K562 (cell line): ENCODE results near the gene GVQW3.

ENCODE experiments used
- ARID2 ChIP-seq: fragments of 450-650 bp; IDR thresholded peaks from 2 replicates; pipeline ENCODE4 v1.6.1; 2017; ENCODE audit warnings: antibody characterized with exemption, mild to moderate bottlenecking
- ARNT ChIP-seq, 2 experiments: fragments of 450-650 bp; IDR thresholded peaks; 2 replicates each; pipeline ENCODE4 v1.6.1; 2016; ENCODE audit warnings: mild to moderate bottlenecking in 1 of 2
- CEBPB ChIP-seq: fragments of 450-650 bp; IDR thresholded peaks from 2 replicates; pipeline ENCODE4 v1.6.1; 2016; ENCODE audit warnings: missing genetic modification characterization, missing compliant biosample characterization
- MAZ ChIP-seq, 2 experiments: fragments of 450-650 bp in 1 of 2; sonication (generic) in 1 of 2; formaldehyde crosslinking; IDR thresholded peaks in 1 of 2; conservative IDR thresholded peaks in 1 of 2; 2 replicates each; pipeline versions ENCODE4 v1.4.0 to v1.5.0; 2020; ENCODE audit warnings: mild to moderate bottlenecking in 1 of 2, missing genetic modification reagents in 1 of 2
- MIER1 ChIP-seq: fragments of 450-650 bp; IDR thresholded peaks from 2 replicates; pipeline ENCODE4 v1.6.1; 2016; ENCODE audit warnings: antibody characterized with exemption, mild to moderate bottlenecking, low read depth
- TRIM28 ChIP-seq: fragments of 450-650 bp; IDR thresholded peaks from 2 replicates; pipeline ENCODE4 v1.6.1; 2017
- YY1 ChIP-seq, 3 experiments: IDR thresholded peaks; 2 replicates each; pipeline ENCODE4 v1.6.1; 2011; ENCODE audit warnings: low read length in 2 of 3, mild to moderate bottlenecking in 2 of 3, moderate library complexity in 2 of 3, borderline replicate concordance in 1 of 3, control low read depth in 1 of 3, low read depth in 1 of 3; ENCODE audit not compliant: insufficient read depth in 3 of 3, insufficient replicate concordance in 2 of 3, control insufficient read depth in 1 of 3, insufficient read length in 1 of 3; ENCODE audit errors: extremely low read depth in 1 of 3
- ZNF764 ChIP-seq: fragments of 250-450 bp; sonication (Bioruptor Pico); IDR thresholded peaks from 2 replicates; pipeline ENCODE4 v1.4.0; 2020; ENCODE audit warnings: low read depth, mild to moderate bottlenecking, moderate library complexity
- TF ChIP-seq, protein P1 (sequence below), 3 experiments: IDR thresholded peaks in 2 of 3; conservative IDR thresholded peaks in 1 of 3; 2 replicates each; pipeline ENCODE4 v1.5.1; 2011 to 2012; ENCODE audit warnings: low read length in 3 of 3, mild to moderate bottlenecking in 3 of 3, control low read depth in 2 of 3, improper control_type of control experiment in 1 of 3, inconsistent platforms in 1 of 3, low read depth in 1 of 3, mixed read lengths in 1 of 3, moderate library complexity in 1 of 3; ENCODE audit not compliant: insufficient read depth in 2 of 3
- TF ChIP-seq, protein P2 (sequence below): conservative IDR thresholded peaks from 2 replicates; pipeline ENCODE4 v1.6.1; 2011; ENCODE audit warnings: low read depth, mild to moderate bottlenecking, low read length; ENCODE audit not compliant: control insufficient read depth
- TF ChIP-seq, protein P3 (sequence below): fragments of 450-650 bp; IDR thresholded peaks from 2 replicates; pipeline ENCODE4 v1.6.1; 2016
- TF ChIP-seq, protein P4 (sequence below): sonication (generic); formaldehyde crosslinking; IDR thresholded peaks from 2 replicates; pipeline ENCODE4 v1.8.0; 2022; ENCODE audit warnings: mild to moderate bottlenecking, low read depth, missing genetic modification reagents
- TF ChIP-seq, protein P5 (sequence below): fragments of 450-650 bp; IDR thresholded peaks from 2 replicates; pipeline ENCODE4 v1.6.1; 2018; ENCODE audit not compliant: partially characterized antibody
- TF ChIP-seq, protein P6 (sequence below): fragments of 450-650 bp; IDR thresholded peaks from 2 replicates; pipeline ENCODE4 v1.6.1; 2016; ENCODE audit warnings: missing biosample characterization, missing genetic modification characterization

DNA sequence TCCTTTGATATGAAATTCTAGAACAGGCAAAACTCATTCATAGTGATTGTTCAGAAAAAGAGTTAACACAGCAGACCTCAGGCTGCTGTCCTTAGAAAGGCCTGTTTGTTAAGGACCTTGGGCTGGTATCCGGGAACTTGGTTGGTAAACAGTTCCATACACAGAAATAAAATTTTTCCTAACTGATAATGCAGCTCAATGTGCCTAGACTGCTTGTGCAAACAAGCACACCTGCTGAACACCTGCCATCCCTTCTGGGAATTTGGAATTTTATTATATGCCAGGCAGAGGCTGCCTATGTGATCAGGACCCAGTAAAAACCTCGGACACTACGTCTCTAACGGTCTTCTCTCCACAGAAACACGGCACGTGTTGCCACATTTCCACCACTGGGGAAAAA lies 11.7 kb upstream of the GVQW3 start:
- TF ChIP-seq MIER1 (no peak), ZNF764 (no peak), MAZ (CRISPR knock-in tag; conservative IDR thresholded peaks at IDR 0.05 in 1 of 2, IDR thresholded peaks at IDR 0.05 in 1 of 2) (no peak), CEBPB (tag) (no peak), TRIM28 (no peak), YY1 (IDR thresholded peaks at IDR 0.05; ENCODE audit: borderline replicate concordance in 1 of 3, control insufficient read depth in 1 of 3, extremely low read depth in 1 of 3, insufficient read depth in 3 of 3, insufficient read length in 1 of 3, insufficient replicate concordance in 2 of 3, low read depth in 1 of 3, low read length in 2 of 3) (no peak), ARNT (IDR thresholded peaks at IDR 0.05) (no peak), ARID2 (no peak)
- TF ChIP-seq, protein P1, sequence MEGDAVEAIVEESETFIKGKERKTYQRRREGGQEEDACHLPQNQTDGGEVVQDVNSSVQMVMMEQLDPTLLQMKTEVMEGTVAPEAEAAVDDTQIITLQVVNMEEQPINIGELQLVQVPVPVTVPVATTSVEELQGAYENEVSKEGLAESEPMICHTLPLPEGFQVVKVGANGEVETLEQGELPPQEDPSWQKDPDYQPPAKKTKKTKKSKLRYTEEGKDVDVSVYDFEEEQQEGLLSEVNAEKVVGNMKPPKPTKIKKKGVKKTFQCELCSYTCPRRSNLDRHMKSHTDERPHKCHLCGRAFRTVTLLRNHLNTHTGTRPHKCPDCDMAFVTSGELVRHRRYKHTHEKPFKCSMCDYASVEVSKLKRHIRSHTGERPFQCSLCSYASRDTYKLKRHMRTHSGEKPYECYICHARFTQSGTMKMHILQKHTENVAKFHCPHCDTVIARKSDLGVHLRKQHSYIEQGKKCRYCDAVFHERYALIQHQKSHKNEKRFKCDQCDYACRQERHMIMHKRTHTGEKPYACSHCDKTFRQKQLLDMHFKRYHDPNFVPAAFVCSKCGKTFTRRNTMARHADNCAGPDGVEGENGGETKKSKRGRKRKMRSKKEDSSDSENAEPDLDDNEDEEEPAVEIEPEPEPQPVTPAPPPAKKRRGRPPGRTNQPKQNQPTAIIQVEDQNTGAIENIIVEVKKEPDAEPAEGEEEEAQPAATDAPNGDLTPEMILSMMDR (IDR thresholded peaks at IDR 0.05 in 2 of 3, conservative IDR thresholded peaks at IDR 0.05 in 1 of 3; ENCODE audit: insufficient read depth in 2 of 3, low read depth in 1 of 3, low read length in 3 of 3), result no peak
- TF ChIP-seq, protein P2, sequence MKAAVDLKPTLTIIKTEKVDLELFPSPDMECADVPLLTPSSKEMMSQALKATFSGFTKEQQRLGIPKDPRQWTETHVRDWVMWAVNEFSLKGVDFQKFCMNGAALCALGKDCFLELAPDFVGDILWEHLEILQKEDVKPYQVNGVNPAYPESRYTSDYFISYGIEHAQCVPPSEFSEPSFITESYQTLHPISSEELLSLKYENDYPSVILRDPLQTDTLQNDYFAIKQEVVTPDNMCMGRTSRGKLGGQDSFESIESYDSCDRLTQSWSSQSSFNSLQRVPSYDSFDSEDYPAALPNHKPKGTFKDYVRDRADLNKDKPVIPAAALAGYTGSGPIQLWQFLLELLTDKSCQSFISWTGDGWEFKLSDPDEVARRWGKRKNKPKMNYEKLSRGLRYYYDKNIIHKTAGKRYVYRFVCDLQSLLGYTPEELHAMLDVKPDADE, result no peak
- TF ChIP-seq, protein P3, sequence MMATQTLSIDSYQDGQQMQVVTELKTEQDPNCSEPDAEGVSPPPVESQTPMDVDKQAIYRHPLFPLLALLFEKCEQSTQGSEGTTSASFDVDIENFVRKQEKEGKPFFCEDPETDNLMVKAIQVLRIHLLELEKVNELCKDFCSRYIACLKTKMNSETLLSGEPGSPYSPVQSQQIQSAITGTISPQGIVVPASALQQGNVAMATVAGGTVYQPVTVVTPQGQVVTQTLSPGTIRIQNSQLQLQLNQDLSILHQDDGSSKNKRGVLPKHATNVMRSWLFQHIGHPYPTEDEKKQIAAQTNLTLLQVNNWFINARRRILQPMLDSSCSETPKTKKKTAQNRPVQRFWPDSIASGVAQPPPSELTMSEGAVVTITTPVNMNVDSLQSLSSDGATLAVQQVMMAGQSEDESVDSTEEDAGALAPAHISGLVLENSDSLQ, result no peak
- TF ChIP-seq, protein P4, sequence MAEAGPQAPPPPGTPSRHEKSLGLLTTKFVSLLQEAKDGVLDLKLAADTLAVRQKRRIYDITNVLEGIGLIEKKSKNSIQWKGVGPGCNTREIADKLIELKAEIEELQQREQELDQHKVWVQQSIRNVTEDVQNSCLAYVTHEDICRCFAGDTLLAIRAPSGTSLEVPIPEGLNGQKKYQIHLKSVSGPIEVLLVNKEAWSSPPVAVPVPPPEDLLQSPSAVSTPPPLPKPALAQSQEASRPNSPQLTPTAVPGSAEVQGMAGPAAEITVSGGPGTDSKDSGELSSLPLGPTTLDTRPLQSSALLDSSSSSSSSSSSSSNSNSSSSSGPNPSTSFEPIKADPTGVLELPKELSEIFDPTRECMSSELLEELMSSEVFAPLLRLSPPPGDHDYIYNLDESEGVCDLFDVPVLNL (CRISPR knock-in tag), result no peak
- TF ChIP-seq, protein P5, sequence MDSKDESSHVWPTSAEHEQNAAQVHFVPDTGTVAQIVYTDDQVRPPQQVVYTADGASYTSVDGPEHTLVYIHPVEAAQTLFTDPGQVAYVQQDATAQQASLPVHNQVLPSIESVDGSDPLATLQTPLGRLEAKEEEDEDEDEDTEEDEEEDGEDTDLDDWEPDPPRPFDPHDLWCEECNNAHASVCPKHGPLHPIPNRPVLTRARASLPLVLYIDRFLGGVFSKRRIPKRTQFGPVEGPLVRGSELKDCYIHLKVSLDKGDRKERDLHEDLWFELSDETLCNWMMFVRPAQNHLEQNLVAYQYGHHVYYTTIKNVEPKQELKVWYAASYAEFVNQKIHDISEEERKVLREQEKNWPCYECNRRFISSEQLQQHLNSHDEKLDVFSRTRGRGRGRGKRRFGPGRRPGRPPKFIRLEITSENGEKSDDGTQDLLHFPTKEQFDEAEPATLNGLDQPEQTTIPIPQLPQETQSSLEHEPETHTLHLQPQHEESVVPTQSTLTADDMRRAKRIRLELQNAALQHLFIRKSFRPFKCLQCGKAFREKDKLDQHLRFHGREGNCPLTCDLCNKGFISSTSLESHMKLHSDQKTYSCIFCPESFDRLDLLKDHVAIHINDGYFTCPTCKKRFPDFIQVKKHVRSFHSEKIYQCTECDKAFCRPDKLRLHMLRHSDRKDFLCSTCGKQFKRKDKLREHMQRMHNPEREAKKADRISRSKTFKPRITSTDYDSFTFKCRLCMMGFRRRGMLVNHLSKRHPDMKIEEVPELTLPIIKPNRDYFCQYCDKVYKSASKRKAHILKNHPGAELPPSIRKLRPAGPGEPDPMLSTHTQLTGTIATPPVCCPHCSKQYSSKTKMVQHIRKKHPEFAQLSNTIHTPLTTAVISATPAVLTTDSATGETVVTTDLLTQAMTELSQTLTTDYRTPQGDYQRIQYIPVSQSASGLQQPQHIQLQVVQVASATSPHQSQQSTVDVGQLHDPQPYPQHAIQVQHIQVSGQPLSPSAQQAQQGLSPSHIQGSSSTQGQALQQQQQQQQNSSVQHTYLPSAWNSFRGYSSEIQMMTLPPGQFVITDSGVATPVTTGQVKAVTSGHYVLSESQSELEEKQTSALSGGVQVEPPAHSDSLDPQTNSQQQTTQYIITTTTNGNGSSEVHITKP, result no peak
- TF ChIP-seq, protein P6, sequence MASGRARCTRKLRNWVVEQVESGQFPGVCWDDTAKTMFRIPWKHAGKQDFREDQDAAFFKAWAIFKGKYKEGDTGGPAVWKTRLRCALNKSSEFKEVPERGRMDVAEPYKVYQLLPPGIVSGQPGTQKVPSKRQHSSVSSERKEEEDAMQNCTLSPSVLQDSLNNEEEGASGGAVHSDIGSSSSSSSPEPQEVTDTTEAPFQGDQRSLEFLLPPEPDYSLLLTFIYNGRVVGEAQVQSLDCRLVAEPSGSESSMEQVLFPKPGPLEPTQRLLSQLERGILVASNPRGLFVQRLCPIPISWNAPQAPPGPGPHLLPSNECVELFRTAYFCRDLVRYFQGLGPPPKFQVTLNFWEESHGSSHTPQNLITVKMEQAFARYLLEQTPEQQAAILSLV, result no peak
